ENCODE results near the gene DNAJC30.

Gene DNAJC30

GRCh38 chr7:73644688-73645286 lies 38.5 kb downstream of the DNAJC30 start:
- H3K36me3 ChIP-seq (ENCODE audit: insufficient read depth, low read length) = no peaks in the 10 kb centered on the region
- H3K9me3 ChIP-seq (ENCODE audit: low read length) = no peaks in the 10 kb centered on the region
- H3K4me1 ChIP-seq (ENCODE audit: insufficient read depth, low read length) = no peaks in the 10 kb centered on the region
- no peak overlapping the region for H3K27ac ChIP-seq (ENCODE audit: low read depth, low read length)
- peaks cover 24 to 38% of the 10 kb centered on the region in 2 donors for H3K27me3 ChIP-seq (ENCODE audit: control insufficient read depth in 1 of 2, insufficient read depth in 2 of 2, low read length in 2 of 2)
- H3K4me3 ChIP-seq (ENCODE audit: low read depth in 1 of 2, low read length in 2 of 2) = no peak overlapping the region
- H3K9ac ChIP-seq (ENCODE audit: low read length) = no peak overlapping the region

- no peaks in the 10 kb centered on the region for H3K4me1 ChIP-seq (ENCODE audit: insufficient read depth, low read length)
- no peaks in the 10 kb centered on the region for H3K36me3 ChIP-seq (ENCODE audit: insufficient read depth, low read length)
- no peaks in the 10 kb centered on the region for H3K9me3 ChIP-seq (ENCODE audit: low read length)
- no peak overlapping the region for H3K9ac ChIP-seq (ENCODE audit: low read length)
- no peak overlapping the region for H3K4me3 ChIP-seq (ENCODE audit: low read depth in 1 of 2, low read length in 2 of 2)
- H3K27ac ChIP-seq (ENCODE audit: low read depth, low read length) = no peak overlapping the region
- peaks cover 17 to 26% of the 10 kb centered on the region in 2 donors for H3K27me3 ChIP-seq (ENCODE audit: control insufficient read depth in 1 of 2, insufficient read depth in 2 of 2, low read length in 2 of 2)
Measured at GRCh38 chr7:73642834-73643233, 40.4 kb downstream of the DNAJC30 start.

- H3K36me3 ChIP-seq (ENCODE audit: insufficient read depth, low read length) = no peaks in the 10 kb centered on the region
- no peaks in the 10 kb centered on the region for H3K9me3 ChIP-seq (ENCODE audit: low read length)
- H3K27ac ChIP-seq (ENCODE audit: low read depth, low read length) = no peak overlapping the region
- H3K4me3 ChIP-seq (ENCODE audit: low read depth in 1 of 2, low read length in 2 of 2) = no peak overlapping the region
- H3K27me3 ChIP-seq (ENCODE audit: control insufficient read depth in 1 of 2, insufficient read depth in 2 of 2, low read length in 2 of 2) = no peaks in the 10 kb centered on the region
- H3K9ac ChIP-seq (ENCODE audit: low read length) = no peak overlapping the region
- H3K4me1 ChIP-seq (ENCODE audit: insufficient read depth, low read length) = no peaks in the 10 kb centered on the region
Measured at GRCh38 chr7:73638911-73639310, 44.3 kb downstream of the DNAJC30 start.

GRCh38 chr7:73635428-73636200 lies 47.6 kb downstream of the DNAJC30 start:
- no peak overlapping the region for H3K9ac ChIP-seq (ENCODE audit: low read length)

GRCh38 chr7:73633844-73634243 lies 49.4 kb downstream of the DNAJC30 start:
- no peak overlapping the region for H3K9ac ChIP-seq (ENCODE audit: low read length)
- no peaks in the 10 kb centered on the region for H3K9me3 ChIP-seq (ENCODE audit: low read length)
- H3K27me3 ChIP-seq (ENCODE audit: control insufficient read depth in 1 of 2, insufficient read depth in 2 of 2, low read length in 2 of 2) = no peaks in the 10 kb centered on the region

More at GRCh38 chr7:73635428-73636200, 47.6 kb downstream of the DNAJC30 start:
- no peaks in the 10 kb centered on the region for H3K27me3 ChIP-seq (ENCODE audit: control insufficient read depth in 1 of 2, insufficient read depth in 2 of 2, low read length in 2 of 2)
- no peaks in the 10 kb centered on the region for H3K9me3 ChIP-seq (ENCODE audit: low read length)
- no peak overlapping the region for H3K4me3 ChIP-seq (ENCODE audit: low read depth in 1 of 2, low read length in 2 of 2)
- no peaks in the 10 kb centered on the region for H3K4me1 ChIP-seq (ENCODE audit: insufficient read depth, low read length)
- no peak overlapping the region for H3K27ac ChIP-seq (ENCODE audit: low read depth, low read length)
- H3K36me3 ChIP-seq (ENCODE audit: insufficient read depth, low read length) = no peaks in the 10 kb centered on the region

GRCh38 chr7:73633323-73633722 lies 49.9 kb downstream of the DNAJC30 start:
- H3K27ac ChIP-seq (ENCODE audit: low read depth, low read length) = no peak overlapping the region
- H3K9ac ChIP-seq (ENCODE audit: low read length) = no peak overlapping the region
- H3K9me3 ChIP-seq (ENCODE audit: low read length) = no peaks in the 10 kb centered on the region
- H3K36me3 ChIP-seq (ENCODE audit: insufficient read depth, low read length) = no peaks in the 10 kb centered on the region
- no peaks in the 10 kb centered on the region for H3K4me1 ChIP-seq (ENCODE audit: insufficient read depth, low read length)
- H3K27me3 ChIP-seq (ENCODE audit: control insufficient read depth in 1 of 2, insufficient read depth in 2 of 2, low read length in 2 of 2) = peaks cover 3% of the 10 kb centered on the region in 2 donors
- no peak overlapping the region for H3K4me3 ChIP-seq (ENCODE audit: low read depth in 1 of 2, low read length in 2 of 2)

More at GRCh38 chr7:73633844-73634243, 49.4 kb downstream of the DNAJC30 start:
- Histone ChIP-seq H3K27ac (ENCODE audit: low read depth, low read length) (no peak overlapping the region), H3K4me1 (ENCODE audit: insufficient read depth, low read length) (no peaks in the 10 kb centered on the region), H3K36me3 (ENCODE audit: insufficient read depth, low read length) (no peaks in the 10 kb centered on the region), H3K4me3 (ENCODE audit: low read depth in 1 of 2, low read length in 2 of 2) (no peak overlapping the region)

- Histone ChIP-seq H3K9ac (ENCODE audit: low read length) (no peak overlapping the region), H3K4me1 (ENCODE audit: insufficient read depth, low read length) (no peaks in the 10 kb centered on the region), H3K36me3 (ENCODE audit: insufficient read depth, low read length) (no peaks in the 10 kb centered on the region), H3K27ac (ENCODE audit: low read depth, low read length) (no peak overlapping the region), H3K9me3 (ENCODE audit: low read length) (no peaks in the 10 kb centered on the region), H3K27me3 (ENCODE audit: control insufficient read depth in 1 of 2, insufficient read depth in 2 of 2, low read length in 2 of 2) (peaks cover 3 to 13% of the 10 kb centered on the region in 2 donors), H3K4me3 (ENCODE audit: low read depth in 1 of 2, low read length in 2 of 2) (no peak overlapping the region)
Measured at GRCh38 chr7:73631558-73631957, 51.7 kb downstream of the DNAJC30 start.
